ENCODE data around the gene CIDEB. TPM values are rescaled to one million over a fixed set of nuclear protein-coding genes. Genes with fewer than 3 reads are reported as not detected.

The CIDEB gene
- total and polyA plus RNA-seq, 2 experiments from 2014 or later = not detected

DNA sequence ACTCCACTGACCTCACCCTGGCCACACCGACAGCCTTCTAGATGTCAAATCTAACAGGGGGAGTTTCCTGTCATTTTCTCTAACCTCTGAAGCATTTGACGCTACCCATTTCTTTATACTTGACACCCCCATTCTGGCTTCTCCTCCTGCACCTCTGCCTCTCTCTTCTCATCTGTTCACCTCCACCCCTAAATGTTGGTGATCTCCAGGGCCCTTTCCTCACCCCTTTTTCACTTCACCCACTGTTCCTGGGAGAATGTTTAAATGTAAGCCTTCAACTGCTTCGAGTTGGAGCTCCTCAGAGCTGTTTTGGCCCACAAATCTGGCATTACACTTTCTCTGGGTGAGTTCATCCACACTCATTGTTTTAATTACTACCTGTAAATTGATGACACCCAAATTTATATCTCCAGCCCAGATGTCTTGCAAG, 35.9 kb downstream of the CIDEB start:
- no peaks in the 10 kb centered on the region for H3K27me3 ChIP-seq
- no peak for DNase-seq (ENCODE audit: low read depth in 1 of 2, low spot score in 1 of 2)
- TF ChIP-seq, protein P1, sequence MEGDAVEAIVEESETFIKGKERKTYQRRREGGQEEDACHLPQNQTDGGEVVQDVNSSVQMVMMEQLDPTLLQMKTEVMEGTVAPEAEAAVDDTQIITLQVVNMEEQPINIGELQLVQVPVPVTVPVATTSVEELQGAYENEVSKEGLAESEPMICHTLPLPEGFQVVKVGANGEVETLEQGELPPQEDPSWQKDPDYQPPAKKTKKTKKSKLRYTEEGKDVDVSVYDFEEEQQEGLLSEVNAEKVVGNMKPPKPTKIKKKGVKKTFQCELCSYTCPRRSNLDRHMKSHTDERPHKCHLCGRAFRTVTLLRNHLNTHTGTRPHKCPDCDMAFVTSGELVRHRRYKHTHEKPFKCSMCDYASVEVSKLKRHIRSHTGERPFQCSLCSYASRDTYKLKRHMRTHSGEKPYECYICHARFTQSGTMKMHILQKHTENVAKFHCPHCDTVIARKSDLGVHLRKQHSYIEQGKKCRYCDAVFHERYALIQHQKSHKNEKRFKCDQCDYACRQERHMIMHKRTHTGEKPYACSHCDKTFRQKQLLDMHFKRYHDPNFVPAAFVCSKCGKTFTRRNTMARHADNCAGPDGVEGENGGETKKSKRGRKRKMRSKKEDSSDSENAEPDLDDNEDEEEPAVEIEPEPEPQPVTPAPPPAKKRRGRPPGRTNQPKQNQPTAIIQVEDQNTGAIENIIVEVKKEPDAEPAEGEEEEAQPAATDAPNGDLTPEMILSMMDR (IDR thresholded peaks at IDR 0.05; ENCODE audit: low read depth, low read length) = no peak
- peak overlapping the region; percentile 77 for H3K4me3 ChIP-seq
- H3K36me3 ChIP-seq = no peaks in the 10 kb centered on the region
- H3K4me1 ChIP-seq (ENCODE audit: low read depth) = no peaks in the 10 kb centered on the region
- no peaks in the 10 kb centered on the region for H3K9me3 ChIP-seq (ENCODE audit: low read depth)
- H3K27ac ChIP-seq = no peak overlapping the region

DNA sequence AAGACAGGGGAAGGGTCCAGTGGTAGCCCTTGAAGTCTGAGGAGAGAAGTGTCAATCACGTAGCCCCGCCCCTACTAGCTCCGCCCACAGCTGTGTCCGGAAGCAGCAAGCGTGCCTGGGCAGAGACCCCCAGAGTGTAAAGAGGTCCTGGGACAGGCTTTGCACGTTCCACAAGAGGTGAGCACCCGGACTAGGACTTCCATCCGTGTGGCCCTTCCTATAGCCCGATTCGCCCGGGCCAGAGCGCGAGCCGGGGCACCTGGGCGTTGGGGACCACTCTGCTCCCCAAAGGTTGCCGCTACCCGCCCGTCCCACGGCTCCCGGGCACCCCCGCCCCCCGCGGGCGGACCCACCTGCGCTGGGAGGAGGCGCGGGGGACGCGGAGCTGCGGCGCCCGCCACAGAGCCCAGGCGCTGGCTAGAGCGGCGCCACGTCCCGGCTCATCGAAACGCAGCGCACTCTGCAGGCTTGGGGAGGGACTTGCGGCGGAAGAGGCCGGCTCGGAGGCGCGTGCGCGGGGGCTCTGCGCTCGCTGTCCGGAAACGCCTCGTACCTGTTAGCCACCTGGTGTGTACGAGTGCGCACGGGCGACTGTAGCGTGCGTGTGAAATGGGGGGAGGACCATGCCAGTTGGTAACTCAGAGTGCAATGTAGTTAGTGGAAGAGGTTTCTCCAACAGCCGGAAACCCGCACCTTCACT, 36.5 kb downstream of the CIDEB start, which contains the start of gene RABGGTA:
RABGGTA (minus strand) TSS at position 464 of the 700 bp plus-strand sequence. CDS start 482 bp downstream, outside the sequence.
- Histone ChIP-seq H3K27ac (peak within 1 kb of the TSS; percentile 93), H3K9me3 (ENCODE audit: low read depth) (no peaks in the 10 kb centered on the region), H3K4me3 (peak within 1 kb of the TSS; percentile 77), H3K4me1 (ENCODE audit: low read depth) (no peaks in the 10 kb centered on the region), H3K36me3 (no peaks in the 10 kb centered on the region), H3K27me3 (no peaks in the 10 kb centered on the region)
- peak; percentile 92 to 94 for DNase-seq (ENCODE audit: low read depth in 1 of 2, low spot score in 1 of 2)
- TF ChIP-seq, protein P1 (IDR thresholded peaks at IDR 0.05; ENCODE audit: low read depth, low read length) = peak; percentile 67

DNA sequence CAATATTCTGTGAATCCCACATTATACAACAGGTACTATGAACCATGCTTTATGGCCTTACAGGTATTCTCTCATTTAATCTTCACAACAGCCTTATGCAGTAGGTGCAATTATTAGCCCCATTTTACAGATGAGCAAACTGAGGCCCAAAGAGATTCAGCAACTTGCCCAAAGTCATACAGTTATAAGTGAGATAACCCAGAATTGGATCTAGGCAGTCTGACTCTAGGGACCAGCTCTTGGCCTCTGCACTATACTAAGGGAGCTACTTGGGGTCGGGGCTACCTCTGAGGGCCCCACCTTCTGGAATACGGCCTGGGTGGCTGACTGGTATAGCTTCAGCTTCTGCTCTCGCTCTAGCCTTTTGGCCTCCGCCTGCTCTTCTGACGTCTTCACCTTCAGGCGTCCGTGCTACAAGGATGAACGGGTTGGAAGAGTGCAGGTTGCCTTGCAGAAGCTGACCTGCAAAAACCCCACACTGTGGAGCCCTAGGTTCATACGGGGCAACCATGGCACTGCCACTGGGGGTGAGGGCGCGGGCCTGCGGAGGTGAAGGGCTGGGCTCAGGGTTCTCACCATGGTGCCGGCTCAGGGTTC, 37.1 kb downstream of the CIDEB start:
- no peaks in the 10 kb centered on the region for H3K36me3 ChIP-seq
- no peaks in the 10 kb centered on the region for H3K4me1 ChIP-seq (ENCODE audit: low read depth)

DNA sequence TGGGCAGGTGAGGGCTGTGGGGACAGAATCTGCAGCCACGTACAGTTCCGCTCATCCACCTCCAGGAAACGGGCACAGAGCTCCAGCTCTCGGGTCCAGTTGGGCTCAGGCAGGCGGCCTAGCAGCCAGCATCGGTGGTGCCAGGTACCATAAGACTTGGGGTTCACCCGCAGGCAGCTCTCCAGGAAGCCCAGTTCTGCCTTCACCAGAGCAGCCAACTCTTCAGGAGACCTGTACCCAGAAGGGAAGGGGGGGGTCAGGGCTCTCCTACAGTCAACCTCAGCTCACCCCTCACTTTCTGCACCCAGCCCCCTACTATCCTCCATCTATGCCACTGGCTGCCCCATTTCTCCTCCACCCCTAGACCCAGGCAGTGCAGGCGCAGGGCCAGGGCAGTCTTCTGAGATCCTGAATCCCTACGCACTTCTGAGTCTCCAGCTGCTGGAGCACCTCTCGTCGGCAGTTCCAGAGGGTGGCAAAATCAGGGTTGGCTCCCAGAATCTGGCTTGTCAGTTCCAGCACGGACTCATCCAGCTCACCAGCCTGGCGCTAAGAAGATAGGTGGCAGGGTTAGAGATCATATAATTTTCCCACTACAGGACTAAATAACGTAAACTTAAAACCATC, 37.8 kb downstream of the CIDEB start:
- Histone ChIP-seq H3K36me3 (no peaks in the 10 kb centered on the region), H3K4me3 (no peak overlapping the region), H3K27ac (no peak overlapping the region), H3K9me3 (ENCODE audit: low read depth) (no peaks in the 10 kb centered on the region), H3K4me1 (ENCODE audit: low read depth) (no peaks in the 10 kb centered on the region), H3K27me3 (no peaks in the 10 kb centered on the region)
- DNase-seq (ENCODE audit: low read depth in 1 of 2, low spot score in 1 of 2) = no peak
- TF ChIP-seq, protein P1 (IDR thresholded peaks at IDR 0.05; ENCODE audit: low read depth, low read length) = no peak

More for the DNA sequence above, 37.1 kb downstream of the CIDEB start:
- peak overlapping the region; percentile 77 for H3K4me3 ChIP-seq
- DNase-seq (ENCODE audit: low read depth in 1 of 2, low spot score in 1 of 2) = no peak
- H3K27me3 ChIP-seq = no peaks in the 10 kb centered on the region
- TF ChIP-seq, protein P1 (IDR thresholded peaks at IDR 0.05; ENCODE audit: low read depth, low read length) = no peak
- H3K27ac ChIP-seq = peak overlapping the region; percentile 93
- no peaks in the 10 kb centered on the region for H3K9me3 ChIP-seq (ENCODE audit: low read depth)

DNA sequence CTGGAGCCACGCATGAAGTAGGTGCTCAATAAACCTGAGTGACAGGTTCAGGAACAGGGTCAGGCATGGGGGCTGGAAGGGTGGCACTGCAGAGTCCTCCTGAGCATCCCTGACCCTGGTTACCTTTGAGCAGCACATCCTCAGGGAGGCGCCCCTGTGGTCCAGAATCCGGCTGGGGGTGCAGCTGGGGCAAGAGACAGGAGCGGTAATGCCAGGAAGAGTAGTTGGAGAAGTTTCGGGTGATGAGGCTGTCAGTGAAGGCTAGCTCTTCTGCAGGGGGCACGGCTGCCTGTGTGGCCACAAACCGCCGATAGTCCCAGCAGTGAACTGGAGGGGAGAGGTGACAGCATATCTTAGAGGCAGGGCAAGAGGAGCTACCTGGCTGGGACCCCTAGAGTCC, 38.4 kb downstream of the CIDEB start:
- no peak for DNase-seq (ENCODE audit: low read depth in 1 of 2, low spot score in 1 of 2)
- Histone ChIP-seq H3K27ac (no peak overlapping the region), H3K36me3 (no peaks in the 10 kb centered on the region), H3K4me1 (ENCODE audit: low read depth) (no peaks in the 10 kb centered on the region), H3K27me3 (no peaks in the 10 kb centered on the region), H3K9me3 (ENCODE audit: low read depth) (no peaks in the 10 kb centered on the region), H3K4me3 (no peak overlapping the region)
- TF ChIP-seq, protein P1 (IDR thresholded peaks at IDR 0.05; ENCODE audit: low read depth, low read length) = no peak
